Measurements from ENCODE around the gene NSD2. TPM values are rescaled to one million over a fixed set of nuclear protein-coding genes. Genes with fewer than 3 reads are reported as not detected.

NSD2 gene
- total RNA-seq, 1 donor from 2014 or later, result 212 TPM

DNA sequence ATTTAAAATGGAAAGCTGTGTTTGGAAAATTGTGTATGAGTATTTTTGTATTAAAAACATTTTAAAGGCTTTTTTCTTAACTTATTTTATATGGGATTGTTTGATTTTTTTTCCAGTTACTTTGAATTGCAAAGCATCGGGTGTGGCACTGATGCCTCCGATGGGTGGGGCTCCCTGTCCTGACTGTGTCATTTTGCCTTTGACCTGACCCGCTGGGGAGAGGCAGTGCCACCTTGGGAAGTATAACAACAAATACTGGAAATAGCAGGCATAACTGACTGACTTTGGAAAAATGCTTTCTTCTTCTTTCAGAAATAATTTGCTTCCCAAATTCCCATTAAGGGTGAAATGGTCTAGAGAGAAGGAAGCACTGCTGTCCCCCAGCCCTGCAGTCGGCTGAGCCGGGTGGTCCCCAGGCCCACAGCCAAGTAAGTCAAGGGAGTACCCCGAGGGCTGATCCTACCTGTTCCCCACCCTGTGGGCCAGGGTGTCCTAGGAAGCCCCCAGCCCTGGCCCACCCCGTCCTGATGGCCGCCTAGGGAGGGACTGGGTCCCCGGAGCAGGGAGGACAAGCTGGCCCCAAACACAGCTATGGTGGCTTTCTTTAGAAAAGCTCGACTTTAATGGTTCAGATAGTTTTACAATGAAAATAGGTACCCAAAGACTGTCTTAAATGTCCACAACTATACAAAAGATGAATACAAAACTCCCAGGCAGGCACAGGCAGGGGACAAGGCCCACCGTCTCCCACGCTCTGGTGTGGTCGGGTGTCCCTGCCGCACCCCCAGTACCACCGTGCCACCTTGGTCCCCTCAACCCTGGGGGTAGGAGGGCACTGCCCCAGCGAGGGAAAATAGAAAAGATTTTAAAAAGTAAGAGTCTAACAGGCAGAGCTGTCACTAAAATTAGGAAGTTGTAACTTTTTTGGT is 111.2 kb downstream of the NSD2 start:
- TF ChIP-seq, protein P1, sequence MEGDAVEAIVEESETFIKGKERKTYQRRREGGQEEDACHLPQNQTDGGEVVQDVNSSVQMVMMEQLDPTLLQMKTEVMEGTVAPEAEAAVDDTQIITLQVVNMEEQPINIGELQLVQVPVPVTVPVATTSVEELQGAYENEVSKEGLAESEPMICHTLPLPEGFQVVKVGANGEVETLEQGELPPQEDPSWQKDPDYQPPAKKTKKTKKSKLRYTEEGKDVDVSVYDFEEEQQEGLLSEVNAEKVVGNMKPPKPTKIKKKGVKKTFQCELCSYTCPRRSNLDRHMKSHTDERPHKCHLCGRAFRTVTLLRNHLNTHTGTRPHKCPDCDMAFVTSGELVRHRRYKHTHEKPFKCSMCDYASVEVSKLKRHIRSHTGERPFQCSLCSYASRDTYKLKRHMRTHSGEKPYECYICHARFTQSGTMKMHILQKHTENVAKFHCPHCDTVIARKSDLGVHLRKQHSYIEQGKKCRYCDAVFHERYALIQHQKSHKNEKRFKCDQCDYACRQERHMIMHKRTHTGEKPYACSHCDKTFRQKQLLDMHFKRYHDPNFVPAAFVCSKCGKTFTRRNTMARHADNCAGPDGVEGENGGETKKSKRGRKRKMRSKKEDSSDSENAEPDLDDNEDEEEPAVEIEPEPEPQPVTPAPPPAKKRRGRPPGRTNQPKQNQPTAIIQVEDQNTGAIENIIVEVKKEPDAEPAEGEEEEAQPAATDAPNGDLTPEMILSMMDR (IDR thresholded peaks at IDR 0.05; ENCODE audit: unreplicated experiment), result no peak
- DNase-seq (ENCODE audit: low spot score, unreplicated experiment), result no peak
- peaks cover 26% of the 10 kb centered on the region for H3K36me3 Mint-ChIP-seq (ENCODE audit: insufficient read depth)
- H3K27me3 Mint-ChIP-seq, result no peaks in the 10 kb centered on the region
- H3K4me1 Mint-ChIP-seq (ENCODE audit: low read depth), result no peaks in the 10 kb centered on the region
- H3K27ac Mint-ChIP-seq, result peak overlapping the region; percentile 29
- H3K4me3 Mint-ChIP-seq (ENCODE audit: low read depth), result no peak overlapping the region
- H3K9me3 Mint-ChIP-seq (ENCODE audit: low read depth), result no peaks in the 10 kb centered on the region

DNA sequence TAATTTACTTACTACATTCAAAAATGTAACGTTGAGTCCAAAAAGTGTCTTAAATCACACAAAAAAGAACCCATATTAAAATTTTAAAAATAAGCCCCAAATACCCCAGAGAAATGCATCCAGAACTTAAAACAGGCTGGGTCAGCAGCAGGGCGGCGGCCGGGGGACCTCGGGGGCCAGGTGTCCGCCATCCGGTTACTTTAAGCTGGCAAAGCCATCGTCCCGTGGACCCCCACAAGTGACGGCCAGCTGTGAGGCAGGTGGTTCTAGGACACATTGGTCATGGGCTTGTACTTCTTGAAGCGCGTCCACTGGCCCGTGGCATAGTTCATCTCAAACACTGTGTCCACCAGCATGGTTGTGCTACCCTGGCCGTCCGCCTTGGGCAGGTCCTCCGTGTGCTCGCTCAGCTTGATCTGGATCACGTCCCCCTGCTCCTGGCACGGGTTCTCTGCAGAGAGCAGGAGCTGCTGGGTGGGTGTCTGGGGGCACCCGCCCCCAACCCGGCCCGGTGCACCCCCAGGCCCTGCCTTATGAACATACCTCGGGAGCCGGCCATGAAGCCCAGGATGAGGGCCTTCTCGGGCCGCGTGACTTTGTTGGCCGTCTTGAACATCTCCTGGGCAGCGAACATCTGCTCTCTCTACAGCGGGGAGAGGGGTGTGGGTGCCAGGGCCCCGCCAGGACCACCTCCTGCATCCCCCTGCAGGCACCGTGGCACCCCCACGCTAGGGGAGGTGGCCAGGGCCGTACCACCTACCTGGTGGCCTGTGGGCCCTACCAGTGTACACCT is 112.1 kb downstream of the NSD2 start:
- Mint-ChIP-seq H3K36me3 (ENCODE audit: insufficient read depth) (peaks cover 22% of the 10 kb centered on the region), H3K9me3 (ENCODE audit: low read depth) (no peaks in the 10 kb centered on the region), H3K4me1 (ENCODE audit: low read depth) (no peaks in the 10 kb centered on the region), H3K4me3 (ENCODE audit: low read depth) (no peak overlapping the region), H3K27me3 (no peaks in the 10 kb centered on the region), H3K27ac (no peak overlapping the region)
- no peak for DNase-seq (ENCODE audit: low spot score, unreplicated experiment)
- TF ChIP-seq, protein P1 (IDR thresholded peaks at IDR 0.05; ENCODE audit: unreplicated experiment), result no peak

DNA sequence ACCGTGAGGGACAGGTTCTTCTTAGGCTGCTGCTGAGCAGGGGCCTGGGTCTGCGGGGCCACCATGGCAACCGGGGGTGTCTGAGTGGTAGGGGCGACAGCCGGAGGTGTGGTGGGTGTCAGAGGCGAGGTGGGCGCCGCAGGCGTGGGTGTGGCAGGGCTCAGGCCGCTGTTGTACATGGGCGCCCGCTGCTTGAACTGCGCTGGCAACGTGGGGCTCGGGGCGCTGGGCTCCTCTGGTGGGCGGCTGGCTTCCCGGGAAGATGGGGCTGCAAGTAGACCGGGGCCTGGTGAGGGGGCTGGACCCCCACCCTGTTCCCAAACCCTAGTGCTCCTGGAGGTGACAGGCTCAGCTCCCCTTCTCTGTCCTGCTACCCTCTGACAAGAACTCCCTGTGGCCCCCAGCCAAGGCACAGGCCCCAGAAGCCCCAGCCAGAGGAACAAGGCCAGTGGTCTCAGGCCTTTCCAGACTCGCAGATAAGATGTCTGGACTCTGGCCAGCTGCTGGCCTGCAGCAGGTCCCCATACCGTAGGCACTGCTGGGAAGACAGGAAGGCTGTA is 112.7 kb downstream of the NSD2 start:
- no peaks in the 10 kb centered on the region for H3K9me3 Mint-ChIP-seq (ENCODE audit: low read depth)
- H3K4me3 Mint-ChIP-seq (ENCODE audit: low read depth), result no peak overlapping the region
- TF ChIP-seq, protein P1 (IDR thresholded peaks at IDR 0.05; ENCODE audit: unreplicated experiment), result no peak
- H3K27me3 Mint-ChIP-seq, result no peaks in the 10 kb centered on the region
- H3K27ac Mint-ChIP-seq, result no peak overlapping the region
- DNase-seq (ENCODE audit: low spot score, unreplicated experiment), result no peak
- peaks cover 19% of the 10 kb centered on the region for H3K36me3 Mint-ChIP-seq (ENCODE audit: insufficient read depth)
- H3K4me1 Mint-ChIP-seq (ENCODE audit: low read depth), result no peaks in the 10 kb centered on the region

DNA sequence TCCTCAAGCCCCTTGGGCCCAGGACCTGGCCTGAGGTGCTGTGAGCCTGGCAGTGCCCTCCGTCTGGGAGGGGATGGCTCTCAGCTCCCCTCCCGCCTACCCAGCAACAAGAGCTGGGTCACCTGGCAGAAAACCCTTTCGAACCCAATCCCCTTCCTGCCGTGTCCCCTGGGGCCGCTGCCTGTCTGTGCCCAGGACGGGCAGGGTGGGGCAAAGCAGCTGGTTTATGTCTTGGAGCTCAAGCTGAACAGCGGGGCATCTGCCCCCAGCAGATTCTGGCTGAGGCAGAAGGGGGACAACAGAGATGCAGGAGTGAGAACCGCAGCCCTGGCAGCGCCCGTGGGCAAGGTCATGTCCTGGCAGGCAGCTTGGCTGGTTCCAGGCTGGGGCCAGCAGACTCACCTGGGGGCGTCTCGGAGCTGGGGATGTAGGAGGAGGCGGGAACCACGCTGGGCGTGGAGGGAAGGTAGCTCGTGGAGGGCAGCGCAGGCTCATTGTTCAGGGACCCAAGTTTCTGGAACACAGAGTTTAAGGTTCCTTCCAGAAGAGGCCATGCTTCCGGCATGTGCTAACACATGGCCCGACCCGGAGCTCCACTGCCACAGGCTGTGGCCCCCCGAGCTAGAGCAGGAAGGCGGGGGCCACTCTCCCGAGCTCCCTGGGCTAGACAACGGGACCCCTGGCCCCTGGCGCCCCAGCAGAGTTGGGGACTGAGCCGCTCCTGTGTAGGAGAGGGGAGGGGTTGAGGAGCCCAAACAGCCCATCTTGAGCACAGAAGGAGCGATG is 113.4 kb downstream of the NSD2 start:
- no peaks in the 10 kb centered on the region for H3K27me3 Mint-ChIP-seq
- H3K4me3 Mint-ChIP-seq (ENCODE audit: low read depth), result no peak overlapping the region
- H3K27ac Mint-ChIP-seq, result peak overlapping the region; percentile 45
- H3K9me3 Mint-ChIP-seq (ENCODE audit: low read depth), result no peaks in the 10 kb centered on the region
- H3K36me3 Mint-ChIP-seq (ENCODE audit: insufficient read depth), result peaks cover 14% of the 10 kb centered on the region
- no peak for DNase-seq (ENCODE audit: low spot score, unreplicated experiment)
- TF ChIP-seq, protein P1 (IDR thresholded peaks at IDR 0.05; ENCODE audit: unreplicated experiment), result no peak
- no peaks in the 10 kb centered on the region for H3K4me1 Mint-ChIP-seq (ENCODE audit: low read depth)

Data from progenitor cell of endocrine pancreas (in vitro differentiated cells).